Measurements from ENCODE around the gene KCNS1. TPM values are rescaled to one million over a fixed set of nuclear protein-coding genes. Genes with fewer than 3 reads are reported as not detected.

Gene KCNS1
- polyA plus RNA-seq, 2 donors: 0.04 to 0.15 TPM

DNA sequence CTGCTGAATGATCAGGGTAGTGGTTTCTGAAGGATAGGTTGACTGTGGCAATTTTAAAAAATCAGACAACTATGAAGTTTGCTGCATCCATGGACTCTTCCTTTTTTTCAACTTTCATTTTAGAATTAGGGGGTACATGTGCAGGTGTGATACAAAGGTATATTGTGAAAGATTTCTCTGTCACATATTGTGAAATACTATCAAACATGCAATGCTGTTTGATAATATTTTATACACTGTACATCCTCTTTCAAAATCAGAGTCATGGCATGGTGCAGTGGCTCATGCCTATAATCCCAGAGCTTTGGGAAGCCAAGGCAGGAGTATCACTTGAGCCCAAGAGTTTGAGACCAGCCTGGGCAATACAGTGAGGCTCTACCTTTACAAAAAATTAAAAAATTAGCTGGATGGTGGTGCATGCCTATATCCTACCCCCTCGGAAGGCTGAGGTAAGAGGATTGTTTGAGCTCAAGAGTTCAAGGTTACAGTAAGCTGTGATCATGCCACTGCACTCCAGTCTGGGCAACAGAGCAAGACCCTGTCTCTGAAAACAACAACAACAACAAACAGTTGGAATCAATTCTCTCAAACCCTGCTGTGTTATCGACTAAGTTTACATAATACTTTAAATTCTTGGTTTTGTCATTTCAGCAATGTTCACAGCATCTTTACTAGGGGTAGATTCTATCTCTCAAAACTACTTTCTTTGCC, 18.8 kb upstream of the KCNS1 start:
- H3K27me3 ChIP-seq (ENCODE audit: control insufficient read depth in 1 of 2, insufficient read depth in 2 of 2, low read length in 2 of 2): no peaks in the 10 kb centered on the region
- 82 to 86% methylated on average over 2 of the region's 2 CpGs for WGBS, 2 donors
- no peak overlapping the region for H3K4me3 ChIP-seq (ENCODE audit: low read depth in 1 of 2, low read length in 2 of 2)
- H3K4me1 ChIP-seq (ENCODE audit: control insufficient read depth in 2 of 2, insufficient read depth in 2 of 2, low read length in 1 of 2): peaks cover 0 to 2% of the 10 kb centered on the region in 2 donors
- no peak overlapping the region for H3K27ac ChIP-seq (ENCODE audit: low read depth in 2 of 2, low read length in 1 of 2)
- H3K9me3 ChIP-seq (ENCODE audit: control insufficient read depth in 2 of 2, insufficient read depth in 1 of 2, low read depth in 1 of 2, low read length in 1 of 2): no peaks in the 10 kb centered on the region
- no peaks in the 10 kb centered on the region for H3K36me3 ChIP-seq (ENCODE audit: control insufficient read depth in 2 of 2, insufficient read depth in 2 of 2, low read length in 1 of 2)

DNA sequence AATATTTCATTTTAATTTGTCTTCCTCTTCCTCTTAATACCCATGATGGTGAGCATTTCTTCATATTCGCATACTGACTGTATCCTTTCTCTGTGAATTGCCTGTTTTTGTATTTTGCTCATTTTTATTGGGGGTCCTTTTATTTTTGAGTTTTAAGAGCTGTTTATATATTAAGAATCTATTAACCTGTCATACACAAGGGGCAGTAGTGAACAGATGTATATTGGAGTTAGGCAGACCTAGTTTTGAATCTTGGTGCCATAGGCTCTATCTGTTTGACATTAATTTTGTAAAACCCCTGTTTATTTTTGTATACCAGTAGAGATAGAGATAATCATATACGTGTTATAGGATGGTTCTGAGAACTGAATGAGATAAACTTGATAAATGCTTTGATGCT, 17.1 kb upstream of the KCNS1 start:
- Histone ChIP-seq H3K27me3 (ENCODE audit: control insufficient read depth in 1 of 2, insufficient read depth in 2 of 2, low read length in 2 of 2) (peaks cover 0 to 2% of the 10 kb centered on the region in 2 donors), H3K4me3 (ENCODE audit: low read depth in 1 of 2, low read length in 2 of 2) (no peak overlapping the region), H3K27ac (ENCODE audit: low read depth in 2 of 2, low read length in 1 of 2) (no peak overlapping the region), H3K4me1 (ENCODE audit: control insufficient read depth in 2 of 2, insufficient read depth in 2 of 2, low read length in 1 of 2) (peaks cover 2 to 8% of the 10 kb centered on the region in 2 donors), H3K36me3 (ENCODE audit: control insufficient read depth in 2 of 2, insufficient read depth in 2 of 2, low read length in 1 of 2) (no peaks in the 10 kb centered on the region), H3K9me3 (ENCODE audit: control insufficient read depth in 2 of 2, insufficient read depth in 1 of 2, low read depth in 1 of 2, low read length in 1 of 2) (no peaks in the 10 kb centered on the region)
- 79 to 87% methylated on average over 2 of the region's 2 CpGs for WGBS, 2 donors

DNA sequence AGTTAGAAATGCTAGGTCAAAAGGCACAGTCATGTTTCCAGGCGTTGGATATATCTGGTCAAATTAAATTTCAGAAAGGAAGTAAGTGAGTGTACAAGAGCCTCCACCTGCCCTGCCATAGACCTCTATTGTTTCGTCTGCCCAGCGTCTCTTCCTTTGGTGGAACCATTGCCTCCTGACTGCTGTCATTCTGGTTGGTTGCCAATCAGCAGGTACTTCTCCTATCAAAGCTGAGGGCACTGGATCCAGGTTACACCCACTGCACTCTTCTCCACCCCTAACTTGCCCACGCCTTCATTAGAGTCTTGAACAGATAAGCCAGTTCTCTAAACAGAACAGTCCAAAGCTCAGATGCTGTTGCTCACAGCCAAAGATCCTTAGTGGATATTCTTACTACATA, 16.7 kb upstream of the KCNS1 start:
- 62 to 73% methylated on average over 4 of the region's 4 CpGs for WGBS, 2 donors
- Histone ChIP-seq H3K27ac (ENCODE audit: low read depth in 2 of 2, low read length in 1 of 2) (no peak overlapping the region), H3K9me3 (ENCODE audit: control insufficient read depth in 2 of 2, insufficient read depth in 1 of 2, low read depth in 1 of 2, low read length in 1 of 2) (no peaks in the 10 kb centered on the region), H3K27me3 (ENCODE audit: control insufficient read depth in 1 of 2, insufficient read depth in 2 of 2, low read length in 2 of 2) (peaks cover 0 to 2% of the 10 kb centered on the region in 2 donors), H3K36me3 (ENCODE audit: control insufficient read depth in 2 of 2, insufficient read depth in 2 of 2, low read length in 1 of 2) (no peaks in the 10 kb centered on the region), H3K4me3 (ENCODE audit: low read depth in 1 of 2, low read length in 2 of 2) (no peak overlapping the region), H3K4me1 (ENCODE audit: control insufficient read depth in 2 of 2, insufficient read depth in 2 of 2, low read length in 1 of 2) (peaks cover 2 to 8% of the 10 kb centered on the region in 2 donors)

DNA sequence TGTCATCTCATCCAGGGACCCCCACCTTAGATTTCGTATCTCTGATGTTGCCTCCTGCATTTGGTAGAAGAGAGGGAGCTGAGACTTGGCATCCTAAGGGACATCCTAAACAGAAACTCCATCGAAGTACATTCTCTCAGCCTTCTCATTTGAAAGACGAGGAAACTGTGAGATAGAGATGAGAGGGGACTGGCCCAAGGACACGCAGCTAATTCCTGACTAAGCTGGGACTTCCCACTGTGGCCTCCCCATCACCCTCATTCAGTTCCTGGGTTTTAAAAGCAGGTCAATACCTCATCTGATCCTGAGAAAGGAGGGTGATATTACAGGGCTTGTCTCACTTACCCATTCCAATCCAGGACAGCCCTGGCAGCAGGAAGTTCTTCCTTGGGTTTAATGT, 14.9 kb upstream of the KCNS1 start:
- H3K4me1 ChIP-seq (ENCODE audit: control insufficient read depth in 2 of 2, insufficient read depth in 2 of 2, low read length in 1 of 2): peaks cover 2 to 8% of the 10 kb centered on the region in 2 donors
- H3K27ac ChIP-seq (ENCODE audit: low read depth in 2 of 2, low read length in 1 of 2): no peak overlapping the region
- 66 to 67% methylated on average over 4 of the region's 4 CpGs for WGBS, 2 donors
- no peaks in the 10 kb centered on the region for H3K9me3 ChIP-seq (ENCODE audit: control insufficient read depth in 2 of 2, insufficient read depth in 1 of 2, low read depth in 1 of 2, low read length in 1 of 2)
- no peaks in the 10 kb centered on the region for H3K36me3 ChIP-seq (ENCODE audit: control insufficient read depth in 2 of 2, insufficient read depth in 2 of 2, low read length in 1 of 2)
- H3K4me3 ChIP-seq (ENCODE audit: low read depth in 1 of 2, low read length in 2 of 2): no peak overlapping the region
- H3K27me3 ChIP-seq (ENCODE audit: control insufficient read depth in 1 of 2, insufficient read depth in 2 of 2, low read length in 2 of 2): peaks cover 0 to 2% of the 10 kb centered on the region in 2 donors

DNA sequence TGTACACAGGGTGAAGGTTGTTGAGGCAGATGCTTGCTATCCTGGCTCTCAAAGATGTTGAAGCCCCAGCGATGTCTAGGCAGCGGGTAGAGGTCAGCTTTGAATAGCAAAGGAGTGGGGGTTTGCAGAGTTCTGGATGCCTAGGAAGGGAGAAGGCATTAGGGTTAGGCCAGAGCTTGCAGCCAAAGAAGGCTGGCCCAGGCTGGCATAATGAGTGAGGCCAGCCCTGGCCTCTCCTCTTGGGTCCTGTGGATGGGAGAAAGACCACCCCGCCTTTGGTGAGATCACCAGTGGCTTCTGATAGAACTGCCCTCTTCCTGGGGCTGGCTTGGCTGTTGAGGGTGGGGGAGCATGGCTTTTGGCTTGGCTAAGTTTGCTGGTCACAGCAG, 14.5 kb upstream of the KCNS1 start:
- Histone ChIP-seq H3K27ac (ENCODE audit: low read depth in 2 of 2, low read length in 1 of 2) (peak overlapping the region in 1 of 2 donors; percentile 79), H3K36me3 (ENCODE audit: control insufficient read depth in 2 of 2, insufficient read depth in 2 of 2, low read length in 1 of 2) (no peaks in the 10 kb centered on the region)
- WGBS, 2 donors: 66 to 76% methylated on average over 3 of the region's 3 CpGs

DNA sequence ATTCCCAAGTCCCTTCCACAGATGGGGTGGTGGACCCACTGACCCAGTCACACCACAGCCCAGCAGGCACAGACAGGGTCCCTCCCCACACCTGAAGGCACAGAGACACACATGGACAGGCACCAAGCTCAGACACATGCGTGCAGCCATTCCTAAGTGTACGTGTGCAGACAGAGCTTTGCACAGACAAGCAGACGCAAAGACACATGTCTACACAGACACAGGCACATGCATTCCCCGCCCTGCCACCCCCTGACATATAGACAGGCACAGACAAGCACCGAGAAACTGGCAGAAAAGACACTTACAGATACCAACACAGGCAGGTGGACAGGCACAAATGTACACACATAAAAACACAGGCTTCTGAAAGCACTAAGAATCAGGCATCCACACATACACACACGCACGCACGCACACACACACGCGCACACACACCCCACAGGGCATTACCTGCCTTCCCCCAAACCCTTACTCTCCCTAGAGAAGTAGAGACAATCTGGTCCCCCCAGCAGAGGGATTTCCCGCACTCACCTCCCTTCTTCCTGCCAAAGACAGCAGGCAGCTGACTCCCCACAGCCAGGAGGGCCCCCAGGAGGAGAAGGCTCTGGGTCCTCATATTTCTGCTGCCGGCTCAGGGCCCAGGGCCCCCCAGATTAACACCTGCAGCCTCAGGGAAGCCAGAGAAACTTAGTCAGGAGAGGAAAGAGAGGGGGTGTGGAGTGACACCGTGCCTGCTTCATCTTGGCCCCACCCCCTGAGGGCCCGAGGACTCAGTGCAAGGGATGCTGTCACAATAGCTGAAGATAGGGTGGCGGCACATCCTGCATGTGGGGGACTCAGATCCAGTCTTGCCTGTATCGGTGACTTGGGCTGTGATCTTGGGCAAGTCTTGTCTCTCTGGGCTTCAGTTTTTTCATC, 13.8 kb upstream of the KCNS1 start, which contains the start of gene WFDC5:
WFDC5 (minus strand) TSS at position 710 of the 921 bp plus-strand sequence; CDS start at position 619, 91 bp downstream.
- H3K9me3 ChIP-seq (ENCODE audit: control insufficient read depth in 2 of 2, insufficient read depth in 1 of 2, low read depth in 1 of 2, low read length in 1 of 2): no peaks in the 10 kb centered on the region
- peaks cover 2 to 8% of the 10 kb centered on the region in 2 donors for H3K4me1 ChIP-seq (ENCODE audit: control insufficient read depth in 2 of 2, insufficient read depth in 2 of 2, low read length in 1 of 2)
- no peaks in the 10 kb centered on the region for H3K36me3 ChIP-seq (ENCODE audit: control insufficient read depth in 2 of 2, insufficient read depth in 2 of 2, low read length in 1 of 2)
- H3K27me3 ChIP-seq (ENCODE audit: control insufficient read depth in 1 of 2, insufficient read depth in 2 of 2, low read length in 2 of 2): peaks cover 0 to 2% of the 10 kb centered on the region in 2 donors
- H3K27ac ChIP-seq (ENCODE audit: low read depth in 2 of 2, low read length in 1 of 2): peak within 1 kb of the TSS; percentile 35 to 79
- WGBS, 2 donors: 30 to 32% methylated on average over 15 to 16 of the region's 16 CpGs
- no peak within 1 kb of the TSS for H3K4me3 ChIP-seq (ENCODE audit: low read depth in 1 of 2, low read length in 2 of 2)

More for the DNA sequence above, 14.5 kb upstream of the KCNS1 start:
- H3K27me3 ChIP-seq (ENCODE audit: control insufficient read depth in 1 of 2, insufficient read depth in 2 of 2, low read length in 2 of 2): peaks cover 0 to 2% of the 10 kb centered on the region in 2 donors
- H3K4me1 ChIP-seq (ENCODE audit: control insufficient read depth in 2 of 2, insufficient read depth in 2 of 2, low read length in 1 of 2): peaks cover 2 to 8% of the 10 kb centered on the region in 2 donors
- no peaks in the 10 kb centered on the region for H3K9me3 ChIP-seq (ENCODE audit: control insufficient read depth in 2 of 2, insufficient read depth in 1 of 2, low read depth in 1 of 2, low read length in 1 of 2)
- no peak overlapping the region for H3K4me3 ChIP-seq (ENCODE audit: low read depth in 1 of 2, low read length in 2 of 2)

- WGBS, 2 donors: 89 to 94% methylated on average over 3 of the region's 3 CpGs
- Histone ChIP-seq H3K4me1 (ENCODE audit: control insufficient read depth in 2 of 2, insufficient read depth in 2 of 2, low read length in 1 of 2) (peaks cover 2 to 8% of the 10 kb centered on the region in 2 donors), H3K4me3 (ENCODE audit: low read depth in 1 of 2, low read length in 2 of 2) (no peak overlapping the region), H3K9me3 (ENCODE audit: control insufficient read depth in 2 of 2, insufficient read depth in 1 of 2, low read depth in 1 of 2, low read length in 1 of 2) (no peaks in the 10 kb centered on the region), H3K27ac (ENCODE audit: low read depth in 2 of 2, low read length in 1 of 2) (peak overlapping the region in 1 of 2 donors; percentile 53), H3K36me3 (ENCODE audit: control insufficient read depth in 2 of 2, insufficient read depth in 2 of 2, low read length in 1 of 2) (no peaks in the 10 kb centered on the region), H3K27me3 (ENCODE audit: control insufficient read depth in 1 of 2, insufficient read depth in 2 of 2, low read length in 2 of 2) (peaks cover 0 to 2% of the 10 kb centered on the region in 2 donors)
These were observed 12.9 kb upstream of the KCNS1 start for GRCh38 chr20:45113865-45114264.

DNA sequence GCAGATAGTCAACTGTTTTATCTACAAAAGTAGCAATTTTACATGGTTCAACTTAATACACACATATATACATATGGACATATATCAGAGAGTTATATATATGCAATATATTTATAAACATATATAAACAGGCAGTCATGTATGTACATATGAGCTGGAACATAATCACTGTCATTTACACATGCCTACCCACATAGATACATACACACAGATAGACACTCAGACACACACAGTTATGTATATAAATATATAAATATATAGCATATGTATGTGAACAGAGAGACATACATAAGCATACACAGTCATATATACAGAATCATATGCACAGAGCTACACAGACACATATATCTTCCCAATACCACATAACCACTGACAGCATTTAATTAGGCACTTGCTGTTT, 11.8 kb upstream of the KCNS1 start:
- peaks cover 0 to 2% of the 10 kb centered on the region in 2 donors for H3K27me3 ChIP-seq (ENCODE audit: control insufficient read depth in 1 of 2, insufficient read depth in 2 of 2, low read length in 2 of 2)
- H3K4me3 ChIP-seq (ENCODE audit: low read depth in 1 of 2, low read length in 2 of 2): no peak overlapping the region
- peaks cover 2 to 8% of the 10 kb centered on the region in 2 donors for H3K4me1 ChIP-seq (ENCODE audit: control insufficient read depth in 2 of 2, insufficient read depth in 2 of 2, low read length in 1 of 2)
- no peaks in the 10 kb centered on the region for H3K36me3 ChIP-seq (ENCODE audit: control insufficient read depth in 2 of 2, insufficient read depth in 2 of 2, low read length in 1 of 2)
- H3K27ac ChIP-seq (ENCODE audit: low read depth in 2 of 2, low read length in 1 of 2): no peak overlapping the region
- no peaks in the 10 kb centered on the region for H3K9me3 ChIP-seq (ENCODE audit: control insufficient read depth in 2 of 2, insufficient read depth in 1 of 2, low read depth in 1 of 2, low read length in 1 of 2)

- no peak overlapping the region for H3K27ac ChIP-seq (ENCODE audit: low read depth in 2 of 2, low read length in 1 of 2)
- H3K9me3 ChIP-seq (ENCODE audit: control insufficient read depth in 2 of 2, insufficient read depth in 1 of 2, low read depth in 1 of 2, low read length in 1 of 2): no peaks in the 10 kb centered on the region
- H3K4me1 ChIP-seq (ENCODE audit: control insufficient read depth in 2 of 2, insufficient read depth in 2 of 2, low read length in 1 of 2): peaks cover 2 to 8% of the 10 kb centered on the region in 2 donors
- 62 to 63% methylated on average over 17 of the region's 17 CpGs for WGBS, 2 donors
- no peaks in the 10 kb centered on the region for H3K36me3 ChIP-seq (ENCODE audit: control insufficient read depth in 2 of 2, insufficient read depth in 2 of 2, low read length in 1 of 2)
- no peak overlapping the region for H3K4me3 ChIP-seq (ENCODE audit: low read depth in 1 of 2, low read length in 2 of 2)
- peaks cover 0 to 2% of the 10 kb centered on the region in 2 donors for H3K27me3 ChIP-seq (ENCODE audit: control insufficient read depth in 1 of 2, insufficient read depth in 2 of 2, low read length in 2 of 2)
These were observed 11.0 kb upstream of the KCNS1 start for GRCh38 chr20:45111799-45112471.
